ENCODE results near the gene ODAD3.
"Not testable (repeated sequence)": the region's sequence is repeated elsewhere in the genome, so short reads cannot be mapped to it uniquely, and the experiment has no call there.

ODAD3 gene

GRCh38 chr19:11446271-11446651, 11.3 kb upstream of the ODAD3 start:
- DNase-seq (ENCODE audit: low read depth), result no peak
- no peak for TF ChIP-seq CTCF (conservative IDR thresholded peaks at IDR 0.05; ENCODE audit: low read depth, low read length)

GRCh38 chr19:11445141-11445540, 10.2 kb upstream of the ODAD3 start:
- DNase-seq (ENCODE audit: low read depth), result no peak

More at GRCh38 chr19:11446271-11446651, 11.3 kb upstream of the ODAD3 start:
- H3K4me3 ChIP-seq (ENCODE audit: low read depth, low read length), result no peak overlapping the region

DNA sequence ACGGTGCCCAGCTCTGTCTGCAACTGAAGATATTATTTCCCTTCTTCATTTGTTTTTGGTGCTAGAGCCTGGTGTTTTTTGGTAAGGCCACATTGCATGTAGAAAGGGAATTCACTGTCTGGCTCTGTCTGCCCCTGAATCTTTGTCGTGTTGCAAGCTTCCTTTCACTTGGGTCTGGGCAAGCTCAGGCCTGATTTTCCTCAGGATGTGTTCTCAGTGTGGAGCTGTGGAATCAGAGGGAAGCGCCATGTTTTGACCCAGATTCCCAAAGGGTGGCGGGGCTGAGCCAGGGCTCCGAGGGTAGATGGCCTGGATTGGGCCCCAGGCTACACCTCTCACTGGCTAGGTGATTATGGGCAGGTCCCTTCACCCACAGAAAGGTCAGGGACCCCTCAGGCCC, 9.1 kb upstream of the ODAD3 start:
- DNase-seq (ENCODE audit: low read depth), result no peak
- TF ChIP-seq CTCF (conservative IDR thresholded peaks at IDR 0.05; ENCODE audit: low read depth, low read length), result no peak
- H3K4me3 ChIP-seq (ENCODE audit: low read depth, low read length), result no peak overlapping the region

More at GRCh38 chr19:11445141-11445540, 10.2 kb upstream of the ODAD3 start:
- no peak for TF ChIP-seq CTCF (conservative IDR thresholded peaks at IDR 0.05; ENCODE audit: low read depth, low read length)
- no peak overlapping the region for H3K4me3 ChIP-seq (ENCODE audit: low read depth, low read length)

- no peak for DNase-seq (ENCODE audit: low read depth)
- H3K4me3 ChIP-seq (ENCODE audit: low read depth, low read length), result no peak overlapping the region
- no peak for TF ChIP-seq CTCF (conservative IDR thresholded peaks at IDR 0.05; ENCODE audit: low read depth, low read length)
Observed at GRCh38 chr19:11437955-11438354, 3.0 kb upstream of the ODAD3 start.

DNA sequence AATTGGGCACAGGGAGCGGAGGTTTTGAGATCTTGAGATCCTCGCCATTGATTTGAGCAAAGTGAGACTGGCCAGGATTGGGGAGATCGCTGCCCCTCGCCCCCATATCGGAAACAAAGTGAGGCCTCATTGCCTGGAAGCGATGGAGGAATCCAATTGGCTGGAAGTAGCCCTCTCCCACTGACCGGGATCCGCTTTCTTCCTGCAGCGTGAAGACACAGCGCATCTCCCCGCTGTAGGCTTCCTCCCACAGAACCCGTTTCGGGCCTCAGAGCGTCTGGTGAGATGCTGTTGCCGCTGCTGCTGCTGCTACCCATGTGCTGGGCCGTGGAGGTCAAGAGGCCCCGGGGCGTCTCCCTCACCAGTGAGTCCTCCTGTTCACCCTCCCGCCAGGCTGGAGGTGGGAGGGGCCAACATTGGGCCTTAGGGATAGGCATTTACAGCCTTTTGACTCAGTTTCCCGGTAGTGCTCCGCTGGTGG, 952 bp upstream of the ODAD3 start:
- no peak for TF ChIP-seq CTCF (conservative IDR thresholded peaks at IDR 0.05; ENCODE audit: low read depth, low read length)
- peak; percentile 55 for DNase-seq (ENCODE audit: low read depth)
- peak overlapping the region; percentile 97 for H3K4me3 ChIP-seq (ENCODE audit: low read depth, low read length)

GRCh38 chr19:11434703-11435056, 241 bp downstream of the ODAD3 start:
- peak overlapping the region; percentile 48 for H3K4me3 ChIP-seq (ENCODE audit: low read depth, low read length)
- TF ChIP-seq CTCF (conservative IDR thresholded peaks at IDR 0.05; ENCODE audit: low read depth, low read length), result no peak
- DNase-seq (ENCODE audit: low read depth), result no peak

DNA sequence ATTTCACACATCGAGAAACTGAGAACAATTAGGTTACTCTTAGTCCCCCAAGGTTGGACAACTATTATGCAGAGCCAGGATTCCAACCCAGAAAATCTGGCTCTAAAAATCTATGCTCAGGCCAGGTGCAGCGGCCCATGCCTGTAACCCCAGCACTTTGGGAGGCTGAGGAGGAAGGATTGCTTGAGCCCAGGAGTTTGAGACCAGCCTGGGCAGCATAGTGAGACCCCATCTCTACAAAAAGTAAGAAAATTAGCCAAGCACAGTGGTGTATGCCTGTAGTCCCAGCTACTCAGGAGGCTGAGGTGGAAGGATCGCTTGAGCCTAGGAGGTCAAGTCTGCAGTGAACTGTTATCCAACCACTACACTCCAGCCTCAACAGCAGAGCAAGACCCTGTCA, 1.4 kb downstream of the ODAD3 start:
- DNase-seq (ENCODE audit: low read depth); H3K4me3 ChIP-seq (ENCODE audit: low read depth, low read length): not testable (repeated sequence)

- no peak overlapping the region for H3K4me3 ChIP-seq (ENCODE audit: low read depth, low read length)
- no peak for TF ChIP-seq CTCF (conservative IDR thresholded peaks at IDR 0.05; ENCODE audit: low read depth, low read length)
- no peak for DNase-seq (ENCODE audit: low read depth)
Observed at GRCh38 chr19:11426656-11427055, 8.3 kb downstream of the ODAD3 start.

All from choroid plexus epithelial cell (primary cell).